GM18907 (cell line): ENCODE measurements around the gene RNF112.

ENCODE experiments used
- ATAC-seq: cut with Tn5 transposase; IDR thresholded peaks from one replicate; pipeline ENCODE4 v1.9.1; 2021; ENCODE audit warnings: mild to moderate bottlenecking, moderate library complexity; ENCODE audit not compliant: unreplicated experiment

Gene RNF112

GRCh38 chr17:19386974-19387920, 23.8 kb upstream of the RNF112 start, which contains the start of gene MFAP4:
Gene MFAP4 (minus strand): TSS chr17:19387190. CDS start chr17:19387155, 35 bp downstream.
- ATAC-seq, result no peak

DNA sequence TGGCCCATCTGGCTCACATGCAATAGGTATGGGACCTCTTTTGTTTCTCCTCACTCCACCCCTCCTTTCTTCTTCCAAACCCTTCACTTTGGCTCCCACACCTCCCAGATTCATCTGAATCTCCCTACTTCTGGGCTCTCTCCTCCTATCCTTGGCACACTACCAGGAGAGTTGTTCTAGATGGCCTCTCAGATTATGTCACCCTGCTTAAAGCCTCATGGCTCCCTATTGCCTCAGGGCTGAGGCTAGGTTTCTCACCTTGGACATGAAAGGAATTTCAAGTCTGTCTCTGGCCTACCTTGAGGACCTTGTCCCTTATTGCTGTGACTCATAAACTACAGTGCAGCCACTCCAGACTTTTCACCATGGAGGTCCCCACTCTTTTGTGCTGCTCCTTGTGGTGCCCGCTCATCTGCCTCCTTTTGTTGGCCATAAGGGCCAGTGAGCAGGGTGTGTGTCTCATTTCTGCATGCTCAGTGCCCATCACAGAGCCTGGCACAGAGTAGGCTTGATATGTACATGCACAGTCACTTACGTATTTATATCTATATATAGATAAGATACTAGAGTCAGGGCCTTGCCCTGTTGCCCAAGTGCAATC, 23.0 kb upstream of the RNF112 start:
- ATAC-seq, result no peak

DNA sequence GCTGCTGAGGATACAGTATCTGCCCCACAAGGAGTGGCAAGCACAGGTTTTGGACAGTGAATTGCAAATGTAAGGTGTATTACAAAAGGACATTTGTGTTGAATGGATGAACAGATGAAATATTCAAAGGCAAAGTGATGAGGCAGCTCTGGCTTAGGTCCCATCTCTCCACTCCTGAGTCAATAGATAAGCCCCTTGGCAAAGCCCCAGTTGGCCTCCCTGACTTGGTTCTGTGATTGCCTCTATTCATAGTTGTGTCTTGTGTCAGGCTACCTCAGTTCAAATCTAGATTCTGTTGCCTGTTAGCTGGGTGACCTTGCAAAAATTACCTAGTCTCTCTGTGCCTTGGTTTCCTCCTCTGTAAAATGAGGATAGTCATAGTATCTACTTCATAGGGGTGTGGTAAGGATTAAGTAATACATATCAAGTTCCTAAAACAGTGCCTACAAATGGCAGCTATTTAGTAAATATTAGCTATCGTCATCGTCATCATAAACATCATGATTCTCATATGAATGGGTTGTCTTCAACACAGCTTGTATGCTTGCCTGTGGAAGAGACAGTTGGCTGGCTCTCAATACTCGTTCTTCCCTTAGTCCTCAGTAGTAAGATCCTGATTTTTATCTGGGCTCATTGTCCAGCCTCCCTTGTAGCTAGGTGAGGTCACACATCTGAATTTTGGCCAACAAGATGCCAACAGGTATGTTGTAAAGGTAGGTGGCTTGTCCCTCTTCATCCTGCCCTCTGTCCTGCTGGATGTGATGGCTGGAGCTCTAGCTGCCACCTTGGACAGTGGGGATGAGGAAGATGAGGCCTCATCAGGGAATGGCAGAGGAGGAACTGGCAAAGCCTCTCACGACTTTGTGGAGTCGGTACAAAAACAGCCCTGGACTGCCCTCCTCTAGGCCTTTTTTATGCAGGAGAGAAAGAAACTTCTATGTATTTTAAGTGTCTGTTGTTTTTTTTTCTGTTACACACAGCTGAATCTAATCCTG, 21.9 kb upstream of the RNF112 start:
- no peak for ATAC-seq

DNA sequence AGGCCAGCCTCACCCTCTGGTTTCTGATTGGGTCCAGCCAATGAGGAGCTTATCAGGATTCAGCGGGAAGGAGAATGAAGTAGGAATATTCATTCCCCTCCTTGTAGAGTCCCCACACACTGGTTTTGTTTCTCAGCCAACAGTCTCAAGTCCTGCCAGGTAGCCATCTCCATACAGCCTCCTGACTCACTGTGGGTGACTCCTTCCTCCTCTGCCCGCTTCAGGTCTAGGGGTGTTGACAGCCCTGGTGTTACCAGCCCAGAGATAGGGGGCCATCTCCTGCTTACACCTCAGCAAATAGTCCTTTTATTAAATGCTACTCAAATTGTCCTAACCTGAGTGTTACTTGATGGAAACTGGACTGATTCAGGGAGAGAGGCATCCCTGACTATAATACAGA, 20.1 kb upstream of the RNF112 start:
- ATAC-seq, result no peak

DNA sequence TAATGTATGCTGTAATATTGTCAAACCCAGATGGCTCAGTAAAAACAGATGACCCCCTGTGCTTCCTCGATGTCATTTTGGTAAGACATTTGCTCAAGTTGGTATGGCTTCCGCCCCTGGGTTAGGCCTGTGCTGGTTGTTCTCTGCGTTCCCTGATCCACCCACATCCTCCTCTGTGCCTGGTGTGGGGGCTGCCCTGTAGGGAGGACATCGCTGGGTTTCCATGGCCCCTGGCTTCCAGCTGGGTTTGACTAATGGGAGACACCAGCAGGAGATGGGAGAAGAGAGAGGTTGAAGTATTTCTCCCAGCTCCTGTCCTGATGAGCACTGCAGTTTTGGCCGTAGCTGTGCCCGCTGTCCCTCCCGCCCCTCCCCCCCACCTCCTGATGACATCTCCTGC, 19.6 kb upstream of the RNF112 start:
- ATAC-seq, result no peak

DNA sequence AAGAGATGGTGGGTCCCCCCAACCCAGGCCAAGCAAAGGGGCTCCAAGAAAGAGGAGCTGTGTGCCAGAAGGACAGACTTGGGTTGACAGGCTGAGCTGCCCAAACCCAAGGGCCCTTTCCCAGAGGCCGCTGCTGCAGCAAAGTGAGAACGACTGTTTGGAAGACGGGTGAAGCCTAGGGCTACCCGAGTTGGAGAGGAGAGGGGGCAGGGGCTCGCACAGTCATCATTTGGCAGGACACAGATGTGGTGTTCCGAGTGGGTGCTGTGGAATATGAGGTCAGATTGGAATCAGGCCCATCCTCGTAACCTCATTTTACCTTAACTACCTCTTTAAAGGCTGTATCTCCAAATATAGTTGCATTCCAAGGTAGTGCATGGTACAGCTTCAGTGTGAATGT, 18.7 kb upstream of the RNF112 start:
- no peak for ATAC-seq

- no peak for ATAC-seq
Observed at GRCh38 chr17:19397556-19398041, 13.4 kb upstream of the RNF112 start.

GRCh38 chr17:19398301-19399181, 12.5 kb upstream of the RNF112 start:
- ATAC-seq, result no peak

- no peak for ATAC-seq
Observed at GRCh38 chr17:19399750-19400450, 11.1 kb upstream of the RNF112 start.

- ATAC-seq, result no peak
Observed at GRCh38 chr17:19401321-19402010, 9.6 kb upstream of the RNF112 start.

DNA sequence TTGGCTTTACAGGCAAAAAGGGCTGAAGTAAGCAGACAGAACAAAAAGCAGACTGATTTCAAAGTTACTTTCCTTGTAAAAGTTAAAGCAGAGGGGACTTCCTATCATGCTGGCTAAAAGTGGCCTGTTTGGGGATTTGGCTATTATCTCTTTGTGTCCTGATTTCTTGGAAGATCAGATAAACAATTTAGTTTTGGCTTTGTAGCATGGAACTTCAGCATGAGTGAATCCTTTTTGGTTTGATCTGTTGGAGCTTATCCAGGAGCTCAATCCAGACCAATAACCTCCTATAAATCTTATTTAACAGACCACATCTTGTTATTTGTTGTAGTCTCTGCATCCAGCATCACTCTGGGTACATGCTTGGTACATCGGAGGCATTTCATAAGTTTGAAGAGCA, 8.9 kb upstream of the RNF112 start:
- no peak for ATAC-seq

DNA sequence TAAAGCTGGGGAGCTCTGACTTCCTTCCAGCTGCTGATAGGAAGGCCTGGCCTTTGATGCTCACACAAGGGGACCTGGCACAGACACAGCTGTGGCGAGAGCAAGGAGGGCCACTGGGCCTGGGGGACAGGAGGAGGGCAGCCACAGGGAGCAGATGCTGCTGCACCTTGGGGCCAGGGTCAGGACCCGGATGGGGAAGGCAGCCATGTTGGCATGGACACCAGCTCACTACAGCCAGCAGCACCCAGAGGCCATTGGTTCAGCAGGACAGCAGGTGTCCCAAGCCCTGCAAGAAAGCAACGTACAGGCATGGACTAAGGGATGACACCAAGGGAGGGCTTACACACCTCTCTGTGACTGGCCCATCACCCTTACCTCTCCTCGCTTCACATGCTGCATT, 8.0 kb upstream of the RNF112 start:
- ATAC-seq, result no peak

DNA sequence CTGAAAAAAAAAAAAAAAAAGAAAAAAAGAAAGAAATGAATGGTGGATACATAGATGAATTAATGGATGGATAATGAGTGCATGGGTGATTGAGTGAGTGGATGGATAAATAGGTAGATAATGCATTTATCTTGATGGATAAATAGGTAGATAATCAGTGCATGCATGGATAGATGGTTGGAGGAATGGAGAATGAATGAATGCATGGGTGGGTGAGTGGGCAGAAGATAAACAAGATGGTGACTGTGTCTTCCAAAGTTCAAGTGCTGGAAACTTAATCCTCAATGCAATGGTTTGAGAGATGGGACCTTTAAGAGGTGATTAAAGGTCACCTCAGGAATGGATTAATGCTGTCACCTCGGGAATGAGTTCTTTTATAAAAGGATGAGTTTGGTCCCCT, 6.8 kb upstream of the RNF112 start:
- ATAC-seq, result no peak

- ATAC-seq, result no peak
Observed at GRCh38 chr17:19405114-19405513, 5.9 kb upstream of the RNF112 start.

GRCh38 chr17:19407601-19408345, 3.3 kb upstream of the RNF112 start:
- no peak for ATAC-seq

- ATAC-seq, result no peak
Observed at GRCh38 chr17:19408346-19408710, 2.7 kb upstream of the RNF112 start.

DNA sequence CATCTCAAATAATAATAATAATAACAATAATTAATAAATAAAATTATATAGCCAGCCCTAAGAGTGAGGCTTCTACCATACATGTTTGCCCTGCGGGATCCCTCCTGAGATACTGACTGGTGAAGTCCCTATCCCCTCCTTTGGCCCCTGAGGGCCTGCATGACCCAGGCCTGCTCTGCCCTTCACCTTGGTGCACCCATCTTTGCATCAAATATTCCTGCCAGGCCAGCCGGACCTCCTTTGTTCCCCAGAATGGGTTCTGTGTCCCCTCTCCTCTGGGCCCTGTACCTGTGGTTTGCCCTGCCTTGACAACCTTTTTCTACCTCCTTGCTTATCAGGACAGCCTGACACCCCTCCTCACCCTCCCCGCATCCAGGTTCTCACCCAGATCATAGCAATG, 2.0 kb upstream of the RNF112 start:
- ATAC-seq, result no peak

DNA sequence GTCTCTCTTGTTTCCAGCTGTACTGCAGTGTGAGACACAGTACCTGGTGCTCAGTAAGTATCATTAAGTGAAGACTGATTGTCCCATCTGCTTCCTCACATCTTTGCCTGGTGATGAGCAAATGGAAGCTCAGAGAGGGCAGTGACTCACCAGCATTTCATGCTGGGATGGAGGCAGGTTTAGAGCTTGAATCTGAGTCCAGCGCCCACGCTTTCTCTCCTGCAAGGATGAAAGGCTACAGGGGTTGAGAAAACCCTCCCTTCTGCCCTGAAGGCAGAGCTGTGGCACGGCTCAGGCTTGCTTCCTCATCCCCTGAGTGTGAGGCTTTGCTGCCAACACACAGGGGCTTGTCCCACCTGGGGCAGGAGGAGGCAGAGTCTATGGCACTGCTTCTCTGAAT, 1.5 kb upstream of the RNF112 start:
- ATAC-seq, result no peak
